Stomach smooth muscle (tissue), 2 donors: ENCODE data around the gene RPA1.

Experiments used
- H3K27ac ChIP-seq: one replicate; pipeline ENCODE4 v1.7.0; 2013; ENCODE audit warnings: mild to moderate bottlenecking, low read length, inconsistent platforms
- H3K27me3 ChIP-seq, 2 donors: one replicate each; pipeline ENCODE4 v1.7.0; 2013; ENCODE audit warnings: low read length in 2 of 2; ENCODE audit not compliant: insufficient read depth in 2 of 2, control insufficient read depth in 1 of 2
- H3K36me3 ChIP-seq, 2 donors: one replicate each; pipeline ENCODE4 v1.7.0; 2013; ENCODE audit warnings: low read length in 2 of 2; ENCODE audit not compliant: control insufficient read depth in 2 of 2, insufficient read depth in 2 of 2
- H3K4me1 ChIP-seq: one replicate; pipeline ENCODE4 v1.7.0; 2013; ENCODE audit warnings: low read length; ENCODE audit not compliant: control insufficient read depth, insufficient read depth
- H3K4me3 ChIP-seq, 2 donors: one replicate each; pipeline ENCODE4 v1.7.0; 2013; ENCODE audit warnings: low read length in 2 of 2
- H3K9ac ChIP-seq, 2 donors: one replicate each; pipeline ENCODE4 v1.7.0; 2013; ENCODE audit warnings: low read length in 2 of 2, mild to moderate bottlenecking in 1 of 2
- H3K9me3 ChIP-seq, 2 donors: one replicate each; pipeline ENCODE4 v1.7.0; 2013; ENCODE audit warnings: low read length in 2 of 2; ENCODE audit not compliant: control insufficient read depth in 2 of 2
- donor health status: healthy.
- donor health status: Pancreatic carcinoma.

The RPA1 gene

GRCh38 chr17:1942666-1943435 is 113.0 kb downstream of the RPA1 start:
- H3K9me3 ChIP-seq: no peaks in the 10 kb centered on the region
- no peak overlapping the region for H3K27ac ChIP-seq
- peaks cover 0 to 2% of the 10 kb centered on the region in 2 donors for H3K27me3 ChIP-seq
- no peak overlapping the region for H3K4me3 ChIP-seq
- peaks cover 7% of the 10 kb centered on the region for H3K4me1 ChIP-seq
- no peaks in the 10 kb centered on the region for H3K36me3 ChIP-seq
- H3K9ac ChIP-seq: no peak overlapping the region

GRCh38 chr17:1943436-1943831 is 113.6 kb downstream of the RPA1 start:
- Histone ChIP-seq H3K36me3 (no peaks in the 10 kb centered on the region), H3K9me3 (no peaks in the 10 kb centered on the region), H3K4me1 (peaks cover 7% of the 10 kb centered on the region), H3K27me3 (peaks cover 2 to 3% of the 10 kb centered on the region in 2 donors), H3K27ac (no peak overlapping the region), H3K4me3 (no peak overlapping the region), H3K9ac (no peak overlapping the region)

- no peak overlapping the region for H3K9ac ChIP-seq
- no peaks in the 10 kb centered on the region for H3K36me3 ChIP-seq
- peaks cover 2 to 3% of the 10 kb centered on the region in 2 donors for H3K27me3 ChIP-seq
- H3K4me3 ChIP-seq: no peak overlapping the region
- H3K27ac ChIP-seq: no peak overlapping the region
- peaks cover 2% of the 10 kb centered on the region for H3K4me1 ChIP-seq
- no peaks in the 10 kb centered on the region for H3K9me3 ChIP-seq
These were observed 115.8 kb downstream of the RPA1 start for GRCh38 chr17:1945621-1946020.

GRCh38 chr17:1946021-1946932 is 116.5 kb downstream of the RPA1 start:
- Histone ChIP-seq H3K36me3 (no peaks in the 10 kb centered on the region), H3K9ac (no peak overlapping the region), H3K9me3 (no peaks in the 10 kb centered on the region), H3K4me1 (no peaks in the 10 kb centered on the region), H3K27ac (no peak overlapping the region), H3K4me3 (no peak overlapping the region), H3K27me3 (peaks cover 2 to 3% of the 10 kb centered on the region in 2 donors)

- H3K9me3 ChIP-seq: no peaks in the 10 kb centered on the region
- H3K27me3 ChIP-seq: peaks cover 0 to 3% of the 10 kb centered on the region in 2 donors
- H3K27ac ChIP-seq: no peak overlapping the region
- no peak overlapping the region for H3K4me3 ChIP-seq
- H3K36me3 ChIP-seq: no peaks in the 10 kb centered on the region
- H3K9ac ChIP-seq: no peak overlapping the region
- no peaks in the 10 kb centered on the region for H3K4me1 ChIP-seq
These were observed 117.5 kb downstream of the RPA1 start for GRCh38 chr17:1947229-1947742.

- Histone ChIP-seq H3K27ac (no peak overlapping the region), H3K4me3 (no peak overlapping the region), H3K4me1 (no peaks in the 10 kb centered on the region), H3K27me3 (peaks cover 0 to 3% of the 10 kb centered on the region in 2 donors), H3K36me3 (no peaks in the 10 kb centered on the region), H3K9ac (no peak overlapping the region), H3K9me3 (no peaks in the 10 kb centered on the region)
These were observed 118.1 kb downstream of the RPA1 start for GRCh38 chr17:1947743-1948516.

- no peaks in the 10 kb centered on the region for H3K9me3 ChIP-seq
- peaks cover 0 to 3% of the 10 kb centered on the region in 2 donors for H3K27me3 ChIP-seq
- no peak overlapping the region for H3K9ac ChIP-seq
- no peaks in the 10 kb centered on the region for H3K36me3 ChIP-seq
- no peak overlapping the region for H3K27ac ChIP-seq
- no peak overlapping the region for H3K4me3 ChIP-seq
- H3K4me1 ChIP-seq: no peaks in the 10 kb centered on the region
These were observed 118.7 kb downstream of the RPA1 start for GRCh38 chr17:1948517-1948825.
